HepG2 (cell line): ENCODE results near the gene HSF4. TPM values are rescaled to one million over a fixed set of nuclear protein-coding genes. Genes with fewer than 3 reads are reported as not detected.
A peak's percentile ranks its signal among the peaks of the same experiment; 100 is the strongest.

Experiments used
- CBX2 ChIP-seq, 2 experiments: fragments of 200-600 bp in 1 of 2; sonication (generic); formaldehyde crosslinking in 1 of 2; IDR thresholded peaks; 2 replicates each; pipeline versions ENCODE4 v1.7.0 to v1.8.1; 2018 to 2022; ENCODE audit warnings: low read depth in 2 of 2, low read length in 1 of 2, mild to moderate bottlenecking in 1 of 2, missing genetic modification reagents in 1 of 2
- HNF1B ChIP-seq: sonication (generic); formaldehyde crosslinking; IDR thresholded peaks from 2 replicates; pipeline ENCODE4 v1.5.1; 2020; ENCODE audit warnings: mild to moderate bottlenecking, moderate library complexity, missing genetic modification reagents
- HOXA9 ChIP-seq: sonication (generic); formaldehyde crosslinking; IDR thresholded peaks from 2 replicates; pipeline ENCODE4 v1.8.1; 2022; ENCODE audit warnings: missing genetic modification reagents, mild to moderate bottlenecking, moderate library complexity, borderline replicate concordance
- IRX3 ChIP-seq: sonication (generic); formaldehyde crosslinking; IDR thresholded peaks from 2 replicates; pipeline ENCODE4 v1.8.1; 2023; ENCODE audit warnings: mild to moderate bottlenecking, low read depth, missing genetic modification reagents, borderline replicate concordance
- RAD21 ChIP-seq: fragments of 450-650 bp; formaldehyde crosslinking; IDR thresholded peaks from 2 replicates; pipeline ENCODE4 v1.5.0; 2020; ENCODE audit warnings: mild to moderate bottlenecking
- RERE ChIP-seq: IDR thresholded peaks from 2 replicates; pipeline ENCODE4 v1.6.1; 2016; ENCODE audit warnings: low read depth, missing genetic modification reagents, missing compliant biosample characterization
- ZNF616 ChIP-seq: sonication (generic); formaldehyde crosslinking; IDR thresholded peaks from 2 replicates; pipeline ENCODE4 v1.5.0; 2020; ENCODE audit warnings: low read depth, mild to moderate bottlenecking, missing genetic modification reagents
- ZNF629 ChIP-seq: sonication (generic); formaldehyde crosslinking; conservative IDR thresholded peaks from 2 replicates; pipeline ENCODE4 v1.5.0; 2020; ENCODE audit warnings: missing genetic modification reagents
- ZNF691 ChIP-seq: sonication (generic); formaldehyde crosslinking; IDR thresholded peaks from 2 replicates; pipeline ENCODE4 v1.4.0; 2020; ENCODE audit warnings: missing genetic modification reagents, low read depth, mild to moderate bottlenecking, borderline replicate concordance
- ZNF746 ChIP-seq: sonication (generic); formaldehyde crosslinking; IDR thresholded peaks from 2 replicates; pipeline ENCODE4 v1.8.0; 2022; ENCODE audit warnings: mild to moderate bottlenecking, missing genetic modification reagents
- polyA plus RNA-seq, 8 experiments: library from polyadenylated mRNA; depleted of rRNA in 3 of 8; stranded (reverse) in 7 of 8; unstranded in 1 of 8; fragments of >200 nt; fragmentation: Illumina TruSeq in 4 of 8; extraction: Trizol in 4 of 8; gene quantifications; 2 replicates each; pipeline versions ENCODE4 v1.2.1 to v1.2.3, GENCODE V29; 2011 to 2016; ENCODE audit warnings: low read depth in 4 of 8, missing spikeins in 1 of 8, mixed read lengths in 1 of 8; ENCODE audit not compliant: insufficient read depth in 1 of 8
- total RNA-seq, 5 experiments: library from RNA; depleted of rRNA; stranded (reverse); fragments of >200 nt; fragmentation: Illumina TruSeq; extraction: Trizol; gene quantifications; 2 replicates each; pipeline ENCODE4 v1.2.3, GENCODE V29; 2016; ENCODE audit warnings: low read depth in 1 of 5

The HSF4 gene
- total and polyA plus RNA-seq, 2 of the 13 experiments (the other 11 are each of a cell fraction or from before 2014, with no cell fraction given), result 3.5 to 16.9 TPM

- TF ChIP-seq ZNF616 (0 out of 2 replicates have a peak, but pooled peaks have one; percentile 32), RAD21 (CRISPR knock-in tag) (0 out of 2 replicates have a peak, but pooled peaks have one; percentile 10), CBX2 (IDR thresholded peaks at IDR 0.05; ENCODE audit: low read depth, low read length) (no peak), CBX2 (CRISPR knock-in tag; IDR thresholded peaks at IDR 0.05; ENCODE audit: low read depth) (no peak), HNF1B (no peak), ZNF629 (CRISPR knock-in tag) (0 out of 2 replicates have a peak, but pooled peaks have one; percentile 3), HOXA9 (CRISPR knock-in tag) (peak; percentile 14; the same call in 1 of the 2 replicates), ZNF691 (CRISPR knock-in tag) (peak; percentile 3; the same call in 1 of the 2 replicates), RERE (CRISPR knock-in tag) (peak; percentile 6; the same call in 1 of the 2 replicates), ZNF746 (CRISPR knock-in tag) (0 out of 2 replicates have a peak, but pooled peaks have one; percentile 2), IRX3 (CRISPR knock-in tag) (0 out of 2 replicates have a peak, but pooled peaks have one; percentile 14)
- TF ChIP-seq, all 625 proteins: peak for 19
These were observed 20.0 kb downstream of the HSF4 start (continued) for GRCh38 chr16:67184453-67184994.
